T-helper 1 cell (primary cell): Measurements from ENCODE around the gene AKAP1.

Experiments
- DNase-seq, 5 donors: peaks; one replicate each; pipeline ENCODE4 v3.0.0-alpha.2; 2012 to 2020

AKAP1 gene

GRCh38 chr17:57132663-57133062, 47.6 kb downstream of the AKAP1 start:
- no peak for DNase-seq

GRCh38 chr17:57133486-57133885, 48.4 kb downstream of the AKAP1 start:
- no peak for DNase-seq

GRCh38 chr17:57135026-57135788, 50.2 kb downstream of the AKAP1 start:
- no peak for DNase-seq

- no peak for DNase-seq
These were observed 50.8 kb downstream of the AKAP1 start for GRCh38 chr17:57135789-57136291.

- DNase-seq = no peak
These were observed 51.3 kb downstream of the AKAP1 start for GRCh38 chr17:57136355-57136754.

GRCh38 chr17:57138030-57138911, 53.2 kb downstream of the AKAP1 start:
- DNase-seq = no peak

- no peak for DNase-seq
These were observed 54.0 kb downstream of the AKAP1 start for GRCh38 chr17:57138956-57139576.

GRCh38 chr17:57140316-57140715, 55.3 kb downstream of the AKAP1 start:
- no peak for DNase-seq

GRCh38 chr17:57142925-57143324, 57.9 kb downstream of the AKAP1 start:
- DNase-seq = no peak

GRCh38 chr17:57143361-57143760, 58.3 kb downstream of the AKAP1 start:
- no peak for DNase-seq

- no peak for DNase-seq
These were observed 58.9 kb downstream of the AKAP1 start for GRCh38 chr17:57143919-57144318.

- no peak for DNase-seq
These were observed 59.5 kb downstream of the AKAP1 start for GRCh38 chr17:57144567-57144966.

GRCh38 chr17:57145347-57145746, 60.3 kb downstream of the AKAP1 start:
- DNase-seq = no peak

- no peak for DNase-seq
These were observed 61.2 kb downstream of the AKAP1 start for GRCh38 chr17:57146273-57146672.

GRCh38 chr17:57151798-57152197, 66.8 kb downstream of the AKAP1 start:
- no peak for DNase-seq

- DNase-seq = no peak
These were observed 68.0 kb downstream of the AKAP1 start for GRCh38 chr17:57152967-57153528.

GRCh38 chr17:57154921-57155320, 69.9 kb downstream of the AKAP1 start:
- DNase-seq = no peak

- no peak for DNase-seq
These were observed 73.3 kb downstream of the AKAP1 start for GRCh38 chr17:57158325-57158724.

- no peak for DNase-seq
These were observed 73.7 kb downstream of the AKAP1 start for GRCh38 chr17:57158795-57159194.

- no peak for DNase-seq
These were observed 75.6 kb downstream of the AKAP1 start for GRCh38 chr17:57160624-57161023.

- DNase-seq = no peak
These were observed 79.8 kb downstream of the AKAP1 start for GRCh38 chr17:57164814-57165213.

- no peak for DNase-seq
These were observed 80.7 kb downstream of the AKAP1 start for GRCh38 chr17:57165754-57166153.

GRCh38 chr17:57166803-57167202, 81.8 kb downstream of the AKAP1 start:
- DNase-seq = no peak
